DND-41 (cell line): ENCODE results near the gene FHIT.

Source experiments
- ATAC-seq: fragments of 200-7000 bp; cut with Tn5 transposase; 3 replicates; pipeline ENCODE4 v1.9.1; 2021; ENCODE audit warnings: low read depth; ENCODE audit not compliant: insufficient read depth
- DNase-seq: peaks from one replicate; pipeline ENCODE4 v3.0.0-alpha.2; 2020
- H2AFZ ChIP-seq: 2 replicates; pipeline ENCODE4 v1.6.0; 2012; ENCODE audit warnings: low read depth, low read length
- H3K27ac ChIP-seq: 2 replicates; pipeline ENCODE4 v1.5.1; 2012; ENCODE audit warnings: low read length, inconsistent platforms
- H3K27me3 ChIP-seq: fragments of 200-600 bp; sonication (generic); 2 replicates; pipeline ENCODE4 v1.6.0; 2012; ENCODE audit warnings: low read length, mild to moderate bottlenecking, inconsistent platforms; ENCODE audit not compliant: insufficient read depth, poor library complexity
- H3K36me3 ChIP-seq: 2 replicates; pipeline ENCODE4 v1.5.1; 2012; ENCODE audit warnings: low read length, inconsistent platforms; ENCODE audit not compliant: insufficient read depth
- H3K4me1 ChIP-seq: 2 replicates; pipeline ENCODE4 v1.5.1; 2012; ENCODE audit warnings: mild to moderate bottlenecking, low read length; ENCODE audit not compliant: insufficient read depth
- H3K4me2 ChIP-seq: 2 replicates; pipeline ENCODE4 v1.6.0; 2012; ENCODE audit warnings: mild to moderate bottlenecking, moderate library complexity, low read length, inconsistent platforms; ENCODE audit not compliant: insufficient read depth
- H3K4me3 ChIP-seq, 2 experiments: fragments of 200-600 bp in 1 of 2; shearing (Covaris generic) in 1 of 2; 2 replicates each; pipeline ENCODE4 v1.5.1; 2012 to 2016; ENCODE audit warnings: inconsistent platforms in 2 of 2, low read length in 2 of 2, mild to moderate bottlenecking in 2 of 2, low read depth in 1 of 2, moderate library complexity in 1 of 2
- H3K79me2 ChIP-seq: 2 replicates; pipeline ENCODE4 v1.6.0; 2012; ENCODE audit warnings: low read length, inconsistent platforms; ENCODE audit not compliant: insufficient read depth
- H3K9ac ChIP-seq: 2 replicates; pipeline ENCODE4 v1.6.0; 2012; ENCODE audit warnings: low read depth, mild to moderate bottlenecking, inconsistent platforms, low read length, moderate library complexity
- H3K9me3 ChIP-seq: 2 replicates; pipeline ENCODE4 v1.5.1; 2012; ENCODE audit warnings: low read length, moderate library complexity, mild to moderate bottlenecking, inconsistent platforms; ENCODE audit not compliant: insufficient read depth, severe bottlenecking
- H4K20me1 ChIP-seq: 2 replicates; pipeline ENCODE4 v1.6.0; 2012; ENCODE audit warnings: low read length; ENCODE audit not compliant: insufficient read depth
- CTCF ChIP-seq: IDR thresholded peaks from 2 replicates; pipeline ENCODE4 v1.5.1; 2012; ENCODE audit warnings: borderline replicate concordance, low read length, moderate library complexity, mild to moderate bottlenecking; ENCODE audit not compliant: poor library complexity, severe bottlenecking; ENCODE audit errors: extremely low read depth
- EZH2 ChIP-seq: IDR thresholded peaks from 3 replicates; pipeline ENCODE4 v1.6.1; 2012; ENCODE audit warnings: borderline replicate concordance, low read depth, mild to moderate bottlenecking, moderate library complexity, low read length, inconsistent platforms; ENCODE audit not compliant: severe bottlenecking

Gene FHIT

GRCh38 chr3:60096403-60096802 lies 1154.8 kb downstream of the FHIT start:
- H4K20me1 ChIP-seq = no peaks in the 10 kb centered on the region
- H3K4me2 ChIP-seq = no peak overlapping the region
- H3K27me3 ChIP-seq = no peaks in the 10 kb centered on the region
- H3K4me3 ChIP-seq = no peak overlapping the region
- H2AFZ ChIP-seq = no peak overlapping the region
- no peak overlapping the region for H3K27ac ChIP-seq
- H3K9me3 ChIP-seq = peaks cover 7% of the 10 kb centered on the region
- H3K4me1 ChIP-seq = peaks cover 21% of the 10 kb centered on the region
- TF ChIP-seq EZH2 (no peak), CTCF (no peak)
- H3K79me2 ChIP-seq = no peaks in the 10 kb centered on the region
- no peaks in the 10 kb centered on the region for H3K36me3 ChIP-seq
- DNase-seq (no peak), ATAC-seq (no peak)
- no peak overlapping the region for H3K9ac ChIP-seq

- Histone ChIP-seq H3K27me3 (no peaks in the 10 kb centered on the region), H3K9ac (no peak overlapping the region), H3K36me3 (no peaks in the 10 kb centered on the region), H3K79me2 (no peaks in the 10 kb centered on the region), H3K9me3 (peaks cover 7% of the 10 kb centered on the region), H3K4me2 (no peak overlapping the region), H2AFZ (no peak overlapping the region), H4K20me1 (no peaks in the 10 kb centered on the region), H3K4me1 (peaks cover 21% of the 10 kb centered on the region), H3K4me3 (no peak overlapping the region), H3K27ac (no peak overlapping the region)
- TF ChIP-seq CTCF (no peak), EZH2 (no peak)
- ATAC-seq (no peak), DNase-seq (no peak)
Measured at GRCh38 chr3:60095930-60096329, 1155.3 kb downstream of the FHIT start.

- Histone ChIP-seq H4K20me1 (no peaks in the 10 kb centered on the region), H3K4me3 (no peak overlapping the region), H3K9ac (no peak overlapping the region), H2AFZ (no peak overlapping the region), H3K9me3 (peaks cover 7% of the 10 kb centered on the region), H3K36me3 (no peaks in the 10 kb centered on the region), H3K4me1 (peaks cover 24% of the 10 kb centered on the region), H3K27ac (no peak overlapping the region; the same call in 1 of the 2 replicates), H3K4me2 (no peak overlapping the region), H3K27me3 (no peaks in the 10 kb centered on the region), H3K79me2 (no peaks in the 10 kb centered on the region)
- DNase-seq = no peak
- no peak for TF ChIP-seq CTCF
- TF ChIP-seq EZH2 = no peak
- no peak for ATAC-seq
Measured at GRCh38 chr3:60095516-60095915, 1155.7 kb downstream of the FHIT start.

GRCh38 chr3:60094392-60094947 lies 1156.8 kb downstream of the FHIT start:
- Histone ChIP-seq H3K27ac (0 out of 2 replicates have a peak overlapping the region, but pooled peaks have one; percentile 8), H3K4me2 (no peak overlapping the region), H3K4me1 (peaks cover 24% of the 10 kb centered on the region), H3K9ac (no peak overlapping the region), H3K36me3 (no peaks in the 10 kb centered on the region), H2AFZ (no peak overlapping the region), H3K79me2 (no peaks in the 10 kb centered on the region), H3K4me3 (no peak overlapping the region), H3K9me3 (peaks cover 7% of the 10 kb centered on the region), H4K20me1 (no peaks in the 10 kb centered on the region), H3K27me3 (no peaks in the 10 kb centered on the region)
- no peak for TF ChIP-seq EZH2
- no peak for TF ChIP-seq CTCF
- ATAC-seq (0 out of 3 replicates have a peak, but pooled peaks have one; percentile 31), DNase-seq (peak; percentile 43)
